HG03045 (cell line): ENCODE results near the gene KCNK5.

Experiments used
- ATAC-seq: cut with Tn5 transposase; IDR thresholded peaks from one replicate; pipeline ENCODE4 v1.9.1; 2021; ENCODE audit warnings: mild to moderate bottlenecking, moderate library complexity; ENCODE audit not compliant: unreplicated experiment

KCNK5 gene

GRCh38 chr6:39143238-39143930 is 85.9 kb downstream of the KCNK5 start:
- ATAC-seq = no peak

GRCh38 chr6:39140556-39141167 is 88.6 kb downstream of the KCNK5 start:
- ATAC-seq = no peak
